ENCODE data around the gene MAST3.

MAST3 gene

GRCh38 chr19:18135712-18136584 lies 38.4 kb downstream of the MAST3 start:
- in situ Hi-C loops (cut with MboI; ENCODE audit: low sequenced_read_pairs) = no loop called here

GRCh38 chr19:18137242-18137641 lies 39.7 kb downstream of the MAST3 start:
- in situ Hi-C loops (cut with MboI; ENCODE audit: low sequenced_read_pairs) = no loop called here

GRCh38 chr19:18137657-18138339 lies 40.2 kb downstream of the MAST3 start:
- in situ Hi-C loops (cut with MboI; ENCODE audit: low sequenced_read_pairs) = no loop called here

- in situ Hi-C loops (cut with MboI; ENCODE audit: low sequenced_read_pairs) = no loop called here
Observed at GRCh38 chr19:18140473-18140872, 42.9 kb downstream of the MAST3 start.

GRCh38 chr19:18141031-18141430 lies 43.5 kb downstream of the MAST3 start:
- in situ Hi-C loops (cut with MboI; ENCODE audit: low sequenced_read_pairs) = no loop called here

- in situ Hi-C loops (cut with MboI; ENCODE audit: low sequenced_read_pairs) = no loop called here
Observed at GRCh38 chr19:18143902-18144301, 46.3 kb downstream of the MAST3 start.

GRCh38 chr19:18144361-18144760 lies 46.8 kb downstream of the MAST3 start:
- in situ Hi-C loops (cut with MboI; ENCODE audit: low sequenced_read_pairs) = no loop called here

GRCh38 chr19:18144906-18145305 lies 47.3 kb downstream of the MAST3 start:
- in situ Hi-C loops (cut with MboI; ENCODE audit: low sequenced_read_pairs) = no loop called here

- in situ Hi-C loops (cut with MboI; ENCODE audit: low sequenced_read_pairs) = no loop called here
Observed at GRCh38 chr19:18145391-18145999, 47.9 kb downstream of the MAST3 start.

- in situ Hi-C loops (cut with MboI; ENCODE audit: low sequenced_read_pairs) = no loop called here
Observed at GRCh38 chr19:18147396-18147795, 49.8 kb downstream of the MAST3 start.

GRCh38 chr19:18149596-18149975 lies 52.0 kb downstream of the MAST3 start:
- in situ Hi-C loops (cut with MboI; ENCODE audit: low sequenced_read_pairs) = no loop called here

- in situ Hi-C loops (cut with MboI; ENCODE audit: low sequenced_read_pairs) = no loop called here
Observed at GRCh38 chr19:18150776-18151624, 53.4 kb downstream of the MAST3 start.

GRCh38 chr19:18152442-18152816 lies 54.9 kb downstream of the MAST3 start:
- in situ Hi-C loops (cut with MboI; ENCODE audit: low sequenced_read_pairs) = no loop called here

- in situ Hi-C loops (cut with MboI; ENCODE audit: low sequenced_read_pairs) = no loop called here
Observed at GRCh38 chr19:18152817-18153555, 55.4 kb downstream of the MAST3 start, which contains the start of gene PIK3R2. Gene PIK3R2, plus strand, starts transcription at chr19:18153163. Its CDS starts 2,717 bp downstream, at chr19:18155880.

GRCh38 chr19:18153556-18154134 lies 56.1 kb downstream of the MAST3 start:
- in situ Hi-C loops (cut with MboI; ENCODE audit: low sequenced_read_pairs) = no loop called here

GRCh38 chr19:18155095-18156087 lies 57.8 kb downstream of the MAST3 start:
- in situ Hi-C loops (cut with MboI; ENCODE audit: low sequenced_read_pairs) = no loop called here

- in situ Hi-C loops (cut with MboI; ENCODE audit: low sequenced_read_pairs) = no loop called here
Observed at GRCh38 chr19:18156268-18156667, 58.7 kb downstream of the MAST3 start.

- in situ Hi-C loops (cut with MboI; ENCODE audit: low sequenced_read_pairs) = no loop called here
Observed at GRCh38 chr19:18156841-18157464, 59.4 kb downstream of the MAST3 start.
